ENCODE data around the gene PIK3CA.

DNA sequence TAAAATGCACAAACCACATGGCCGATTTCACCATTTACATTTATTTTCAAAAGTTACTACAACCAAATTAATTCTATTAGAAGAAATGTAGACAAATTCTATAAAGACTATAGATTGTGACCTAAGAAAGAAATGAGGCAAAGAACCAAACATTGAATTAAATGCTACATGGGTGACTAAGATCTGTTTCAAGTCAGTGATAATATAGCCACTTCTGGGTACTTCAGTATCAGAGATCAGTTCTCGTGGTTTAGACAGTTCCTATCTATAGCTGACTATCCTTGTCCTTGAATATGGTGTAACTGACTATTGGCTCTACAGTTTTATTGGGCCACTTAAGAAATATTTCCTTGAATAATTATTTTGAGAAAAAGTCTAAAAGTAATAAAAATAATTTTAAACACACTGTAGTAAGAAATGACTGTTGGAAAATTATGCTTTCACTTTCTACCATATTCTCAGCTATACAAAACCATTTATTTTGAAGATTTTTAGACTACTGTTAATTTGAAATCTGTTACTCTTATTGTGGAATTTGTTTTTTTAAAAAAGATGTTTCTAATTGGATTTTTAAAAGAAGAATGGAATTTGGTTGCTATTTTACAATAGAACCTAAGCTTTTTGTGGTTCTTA lies 88.6 kb downstream of the PIK3CA start:
- TF ChIP-seq, protein P1, sequence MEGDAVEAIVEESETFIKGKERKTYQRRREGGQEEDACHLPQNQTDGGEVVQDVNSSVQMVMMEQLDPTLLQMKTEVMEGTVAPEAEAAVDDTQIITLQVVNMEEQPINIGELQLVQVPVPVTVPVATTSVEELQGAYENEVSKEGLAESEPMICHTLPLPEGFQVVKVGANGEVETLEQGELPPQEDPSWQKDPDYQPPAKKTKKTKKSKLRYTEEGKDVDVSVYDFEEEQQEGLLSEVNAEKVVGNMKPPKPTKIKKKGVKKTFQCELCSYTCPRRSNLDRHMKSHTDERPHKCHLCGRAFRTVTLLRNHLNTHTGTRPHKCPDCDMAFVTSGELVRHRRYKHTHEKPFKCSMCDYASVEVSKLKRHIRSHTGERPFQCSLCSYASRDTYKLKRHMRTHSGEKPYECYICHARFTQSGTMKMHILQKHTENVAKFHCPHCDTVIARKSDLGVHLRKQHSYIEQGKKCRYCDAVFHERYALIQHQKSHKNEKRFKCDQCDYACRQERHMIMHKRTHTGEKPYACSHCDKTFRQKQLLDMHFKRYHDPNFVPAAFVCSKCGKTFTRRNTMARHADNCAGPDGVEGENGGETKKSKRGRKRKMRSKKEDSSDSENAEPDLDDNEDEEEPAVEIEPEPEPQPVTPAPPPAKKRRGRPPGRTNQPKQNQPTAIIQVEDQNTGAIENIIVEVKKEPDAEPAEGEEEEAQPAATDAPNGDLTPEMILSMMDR (IDR thresholded peaks at IDR 0.05): no peak
- TF ChIP-seq POLR2A (IDR thresholded peaks at IDR 0.05) (no peak), EP300 (IDR thresholded peaks at IDR 0.05) (no peak)

Data from ovary (tissue), 3 donors.